Vagina (tissue), 2 donors: Measurements from ENCODE around the gene RAC3.

ENCODE experiments used
- POLR2A ChIP-seq, 2 donors: fragments of 450-650 bp; IDR thresholded peaks; one replicate each; pipeline ENCODE4 v1.6.1; 2017; ENCODE audit warnings: antibody characterized with exemption in 2 of 2, mild to moderate bottlenecking in 2 of 2, moderate library complexity in 2 of 2
- POLR2AphosphoS5 ChIP-seq, 2 donors: sonication (generic); formaldehyde crosslinking; IDR thresholded peaks; one replicate each; pipeline ENCODE4 v1.9.0; 2017; ENCODE audit warnings: antibody characterized with exemption in 2 of 2, mild to moderate bottlenecking in 2 of 2, low read depth in 1 of 2; ENCODE audit not compliant: insufficient read depth in 1 of 2

DNA sequence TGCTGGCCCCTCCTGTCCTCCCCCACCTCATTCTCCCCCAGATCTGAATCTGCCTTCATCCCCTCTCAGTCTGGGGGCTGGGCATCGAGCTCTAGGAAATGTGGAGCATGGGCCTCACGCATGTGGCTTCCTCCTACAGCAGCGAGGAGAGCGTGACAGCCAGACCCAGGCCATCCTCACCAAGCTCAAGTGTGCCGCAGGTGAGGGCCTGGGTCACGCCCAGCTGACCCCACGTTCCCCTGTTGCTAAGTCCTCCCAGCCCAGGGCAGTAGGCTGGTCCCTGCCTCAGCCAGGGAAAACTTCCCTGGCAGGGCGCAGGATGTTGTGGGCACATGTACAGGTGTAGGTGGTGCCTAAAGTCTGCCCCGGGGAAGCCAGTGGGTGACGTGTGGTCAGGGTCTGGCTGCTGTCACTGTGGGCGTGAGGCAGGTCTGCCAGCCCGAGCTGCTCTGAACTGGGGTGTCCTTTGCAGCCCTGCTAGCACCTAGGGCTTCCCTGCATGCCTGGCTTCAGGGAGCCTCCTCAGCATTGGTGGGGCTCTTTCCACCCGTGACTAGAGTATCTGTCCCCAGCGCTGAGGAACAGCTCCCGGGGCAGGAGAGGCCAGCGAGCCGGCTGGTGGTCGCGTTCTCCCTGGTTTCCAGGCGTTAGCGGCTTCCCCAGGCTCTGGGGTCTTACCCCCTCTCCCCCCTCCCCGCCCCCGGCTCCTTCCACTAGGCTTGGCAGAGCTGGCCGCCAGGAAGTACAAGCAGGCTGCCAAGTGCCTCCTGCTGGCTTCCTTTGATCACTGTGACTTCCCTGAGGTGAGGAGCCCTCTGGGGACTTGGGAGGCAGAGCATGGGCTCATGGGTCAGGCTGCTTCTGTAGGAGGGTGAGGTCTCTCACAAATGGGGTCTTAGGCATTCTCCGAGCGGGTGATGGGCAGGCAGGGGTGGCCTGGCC, 23.8 kb downstream of the RAC3 start:
- no peak for TF ChIP-seq POLR2A (IDR thresholded peaks at IDR 0.05)
- TF ChIP-seq POLR2AphosphoS5 (IDR thresholded peaks at IDR 0.05; ENCODE audit: insufficient read depth in 1 of 2, low read depth in 1 of 2): no peak
